H9 (cell line): ENCODE results near the gene KIF18A. TPM values are rescaled to one million over a fixed set of nuclear protein-coding genes. Genes with fewer than 3 reads are reported as not detected.

ENCODE experiments used
- DNase-seq: peaks from one replicate; pipeline ENCODE4 v3.0.0-alpha.2; 2017
- H2AFZ ChIP-seq: one replicate; pipeline ENCODE4 v1.6.1; 2013; ENCODE audit warnings: mild to moderate bottlenecking, low read length, control low read depth, moderate library complexity
- H2AK5ac ChIP-seq: 2 replicates; pipeline ENCODE4 v1.6.1; 2013; ENCODE audit warnings: low read length, control low read depth, mixed read lengths; ENCODE audit not compliant: insufficient read length
- H2BK120ac ChIP-seq: one replicate; pipeline ENCODE4 v1.6.1; 2013; ENCODE audit warnings: low read depth, mild to moderate bottlenecking, low read length, control low read depth, inconsistent platforms; ENCODE audit not compliant: poor library complexity, severe bottlenecking
- H2BK12ac ChIP-seq: 2 replicates; pipeline ENCODE4 v1.6.1; 2013; ENCODE audit warnings: low read length, control low read depth, mixed read lengths, low read depth; ENCODE audit not compliant: insufficient read length
- H2BK15ac ChIP-seq: 2 replicates; pipeline ENCODE4 v1.6.1; 2013; ENCODE audit warnings: low read depth, low read length, control low read depth
- H2BK20ac ChIP-seq: one replicate; pipeline ENCODE4 v1.6.1; 2013; ENCODE audit warnings: low read depth, mild to moderate bottlenecking, low read length, control low read depth, inconsistent platforms; ENCODE audit not compliant: poor library complexity, severe bottlenecking
- H2BK5ac ChIP-seq: 2 replicates; pipeline ENCODE4 v1.6.1; 2013; ENCODE audit warnings: low read length, control low read depth, mixed read lengths; ENCODE audit not compliant: insufficient read length
- H3K14ac ChIP-seq: 2 replicates; pipeline ENCODE4 v1.6.1; 2013; ENCODE audit warnings: low read length, control low read depth; ENCODE audit not compliant: insufficient read depth
- H3K18ac ChIP-seq: 2 replicates; pipeline ENCODE4 v1.6.1; 2013; ENCODE audit warnings: low read depth, mild to moderate bottlenecking, mixed read lengths, low read length, control low read depth; ENCODE audit not compliant: insufficient read length
- H3K23ac ChIP-seq: 2 replicates; pipeline ENCODE4 v1.6.1; 2013; ENCODE audit warnings: low read length, control low read depth, mixed read lengths, low read depth; ENCODE audit not compliant: insufficient read length
- H3K23me2 ChIP-seq: 2 replicates; pipeline ENCODE4 v1.6.1; 2013; ENCODE audit warnings: low read depth, mild to moderate bottlenecking, mixed read lengths, low read length, control low read depth; ENCODE audit not compliant: insufficient read length, poor library complexity, severe bottlenecking
- H3K27ac ChIP-seq: 2 replicates; pipeline ENCODE4 v1.5.1; 2013; ENCODE audit warnings: low read length, control low read depth, mixed read lengths, low read depth; ENCODE audit not compliant: insufficient read length
- H3K27me3 ChIP-seq: 2 replicates; pipeline ENCODE4 v1.6.1; 2013; ENCODE audit warnings: low read length, control low read depth, inconsistent platforms; ENCODE audit not compliant: insufficient read depth
- H3K4ac ChIP-seq: 2 replicates; pipeline ENCODE4 v1.6.1; 2013; ENCODE audit warnings: low read depth, mild to moderate bottlenecking, control low read depth, inconsistent platforms, low read length, moderate library complexity
- H3K4me1 ChIP-seq: 2 replicates; pipeline ENCODE4 v1.6.1; 2013; ENCODE audit warnings: low read length, control low read depth, inconsistent platforms; ENCODE audit not compliant: insufficient read depth
- H3K4me2 ChIP-seq: 2 replicates; pipeline ENCODE4 v1.6.1; 2013; ENCODE audit warnings: low read length, control low read depth, mixed read lengths; ENCODE audit not compliant: insufficient read length, insufficient read depth
- H3K56ac ChIP-seq: 2 replicates; pipeline ENCODE4 v1.6.1; 2013; ENCODE audit warnings: low read depth, mild to moderate bottlenecking, mixed read lengths, low read length, control low read depth; ENCODE audit not compliant: insufficient read length
- H3K79me1 ChIP-seq: 2 replicates; pipeline ENCODE4 v1.6.1; 2013; ENCODE audit warnings: low read depth, mild to moderate bottlenecking, moderate library complexity, low read length, control low read depth, inconsistent platforms; ENCODE audit not compliant: insufficient read depth, poor library complexity, severe bottlenecking
- H3K79me2 ChIP-seq: 2 replicates; pipeline ENCODE4 v1.6.1; 2013; ENCODE audit warnings: low read length, control low read depth, inconsistent platforms; ENCODE audit not compliant: insufficient read depth
- H3K9ac ChIP-seq: 2 replicates; pipeline ENCODE4 v1.6.1; 2013; ENCODE audit warnings: low read length, control low read depth, mixed read lengths; ENCODE audit not compliant: insufficient read length; ENCODE audit errors: extremely low read depth
- H3K9me3 ChIP-seq: one replicate; pipeline ENCODE4 v1.6.1; 2013; ENCODE audit warnings: low read depth, low read length, inconsistent platforms; ENCODE audit not compliant: control insufficient read depth
- H3T11ph ChIP-seq: one replicate; pipeline ENCODE4 v1.6.1; 2013; ENCODE audit warnings: mild to moderate bottlenecking, low read length, control low read depth, inconsistent platforms
- H4K20me1 ChIP-seq: one replicate; pipeline ENCODE4 v1.6.1; 2013; ENCODE audit not compliant: control insufficient read depth, insufficient read length, insufficient read depth
- H4K5ac ChIP-seq: 2 replicates; pipeline ENCODE4 v1.6.1; 2013; ENCODE audit warnings: low read depth, mild to moderate bottlenecking, mixed read lengths, low read length, control low read depth; ENCODE audit not compliant: insufficient read length
- H4K8ac ChIP-seq: replicated peaks from 2 replicates; pipeline ENCODE4 v1.6.1; 2013; ENCODE audit warnings: low read length, control low read depth, mixed read lengths, low read depth; ENCODE audit not compliant: insufficient read length
- H4K91ac ChIP-seq: 2 replicates; pipeline ENCODE4 v1.6.1; 2013; ENCODE audit warnings: low read depth, mild to moderate bottlenecking, moderate library complexity, mixed read lengths, low read length, control low read depth; ENCODE audit not compliant: insufficient read length
- H3K27ac Mint-ChIP-seq, 3 experiments: 2 replicates in 2 of 3; 3 replicates in 1 of 3; pipeline ENCODE4 v1.8.0; 2020 to 2021; ENCODE audit warnings: mixed read lengths in 3 of 3, mild to moderate bottlenecking in 1 of 3, moderate library complexity in 1 of 3
- H3K27me3 Mint-ChIP-seq: 2 replicates; pipeline ENCODE4 v1.8.0; 2021; ENCODE audit warnings: low read depth, mild to moderate bottlenecking, moderate library complexity, mixed read lengths
- H3K36me3 Mint-ChIP-seq, 3 experiments: 2 replicates in 2 of 3; 3 replicates in 1 of 3; pipeline ENCODE4 v1.8.0; 2020 to 2021; ENCODE audit warnings: low read depth in 3 of 3, mixed read lengths in 3 of 3; ENCODE audit not compliant: insufficient read depth in 1 of 3
- H3K4me1 Mint-ChIP-seq, 2 experiments: 2 replicates each; pipeline ENCODE4 v1.8.0; 2020; ENCODE audit warnings: mixed read lengths in 2 of 2
- H3K4me3 Mint-ChIP-seq, 2 experiments: 2 replicates in 1 of 2; 3 replicates in 1 of 2; pipeline ENCODE4 v1.8.0; 2020 to 2021; ENCODE audit warnings: mild to moderate bottlenecking in 2 of 2, mixed read lengths in 2 of 2, moderate library complexity in 1 of 2
- H3K9me3 Mint-ChIP-seq, 2 experiments: 2 replicates in 1 of 2; 3 replicates in 1 of 2; pipeline ENCODE4 v1.8.0; 2020; ENCODE audit warnings: mild to moderate bottlenecking in 2 of 2, mixed read lengths in 2 of 2, moderate library complexity in 1 of 2
- whole genome bisulfite sequencing: extraction: QIAGEN DNeasy Blood & Tissue Kit; methylation state at CpG from one replicate; pipeline ENCODE4 v1.1.7; 2013; ENCODE audit warnings: missing lambda C conversion rate, low lambda C conversion rate, mixed read lengths; ENCODE audit not compliant: insufficient read length; ENCODE audit errors: extremely low coverage; 5-methylcytosine and 5-hydroxymethylcytosine counted together
- total RNA-seq: library from RNA; stranded (reverse); gene quantifications from 2 replicates; pipeline ENCODE4 v1.2.1, GENCODE V29; 2021
- TF ChIP-seq, protein P1 (sequence below): fragments of 200-600 bp; sonication (generic); conservative IDR thresholded peaks from 3 replicates; pipeline ENCODE4 v1.8.0; 2021; ENCODE audit warnings: antibody characterized with exemption, mild to moderate bottlenecking

The KIF18A gene
- total RNA-seq, 1 experiment from 2014 or later = 25.9 TPM

DNA sequence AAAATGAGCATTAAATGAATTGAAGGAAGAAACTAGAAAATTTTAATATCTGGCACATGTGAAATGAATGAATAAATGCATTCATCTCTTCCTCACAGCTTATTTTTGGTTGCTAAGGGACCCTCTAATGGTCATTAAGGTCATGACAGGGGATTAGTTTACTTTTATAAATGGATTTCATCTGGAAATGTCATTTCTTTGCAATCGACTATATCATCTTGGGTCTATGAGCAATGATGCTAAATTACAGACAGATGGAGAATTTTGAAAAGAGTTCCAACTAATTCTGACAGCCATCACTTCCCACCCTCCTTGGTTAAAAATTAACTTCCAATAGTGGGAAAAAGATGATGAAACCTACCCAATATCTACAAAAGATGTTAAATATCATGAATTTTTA, 98.0 kb downstream of the KIF18A start:
- no CpG with 5 or more reads among the region's 1 CpG for WGBS
- no peak overlapping the region for H4K8ac ChIP-seq
- H2BK15ac ChIP-seq = no peak overlapping the region
- H3K27me3 ChIP-seq = no peaks in the 10 kb centered on the region
- no peak overlapping the region for H3K56ac ChIP-seq
- no peak overlapping the region for H3K27ac Mint-ChIP-seq
- H3K79me2 ChIP-seq = no peaks in the 10 kb centered on the region
- H3K9me3 ChIP-seq = no peaks in the 10 kb centered on the region
- H2AFZ ChIP-seq = no peak overlapping the region
- H3T11ph ChIP-seq = no peak overlapping the region
- H3K14ac ChIP-seq = no peak overlapping the region
- no peak overlapping the region for H2BK120ac ChIP-seq
- H3K9ac ChIP-seq = no peak overlapping the region
- H3K27me3 Mint-ChIP-seq = no peaks in the 10 kb centered on the region
- no peak overlapping the region for H3K23ac ChIP-seq
- no peaks in the 10 kb centered on the region for H3K4me1 ChIP-seq
- no peak overlapping the region for H2BK12ac ChIP-seq
- no peak overlapping the region for H2AK5ac ChIP-seq
- H3K4me3 Mint-ChIP-seq = no peak overlapping the region
- no peak overlapping the region for H3K27ac ChIP-seq
- no peaks in the 10 kb centered on the region for H3K9me3 Mint-ChIP-seq
- H4K91ac ChIP-seq = no peak overlapping the region
- TF ChIP-seq, protein P1, sequence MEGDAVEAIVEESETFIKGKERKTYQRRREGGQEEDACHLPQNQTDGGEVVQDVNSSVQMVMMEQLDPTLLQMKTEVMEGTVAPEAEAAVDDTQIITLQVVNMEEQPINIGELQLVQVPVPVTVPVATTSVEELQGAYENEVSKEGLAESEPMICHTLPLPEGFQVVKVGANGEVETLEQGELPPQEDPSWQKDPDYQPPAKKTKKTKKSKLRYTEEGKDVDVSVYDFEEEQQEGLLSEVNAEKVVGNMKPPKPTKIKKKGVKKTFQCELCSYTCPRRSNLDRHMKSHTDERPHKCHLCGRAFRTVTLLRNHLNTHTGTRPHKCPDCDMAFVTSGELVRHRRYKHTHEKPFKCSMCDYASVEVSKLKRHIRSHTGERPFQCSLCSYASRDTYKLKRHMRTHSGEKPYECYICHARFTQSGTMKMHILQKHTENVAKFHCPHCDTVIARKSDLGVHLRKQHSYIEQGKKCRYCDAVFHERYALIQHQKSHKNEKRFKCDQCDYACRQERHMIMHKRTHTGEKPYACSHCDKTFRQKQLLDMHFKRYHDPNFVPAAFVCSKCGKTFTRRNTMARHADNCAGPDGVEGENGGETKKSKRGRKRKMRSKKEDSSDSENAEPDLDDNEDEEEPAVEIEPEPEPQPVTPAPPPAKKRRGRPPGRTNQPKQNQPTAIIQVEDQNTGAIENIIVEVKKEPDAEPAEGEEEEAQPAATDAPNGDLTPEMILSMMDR = no peak
- H3K36me3 Mint-ChIP-seq = no peaks in the 10 kb centered on the region; a peak in 1 of 7 replicates
- H2BK5ac ChIP-seq = no peak overlapping the region
- H3K18ac ChIP-seq = no peak overlapping the region
- H3K4ac ChIP-seq = no peak overlapping the region
- H3K4me1 Mint-ChIP-seq = no peaks in the 10 kb centered on the region
- no peaks in the 10 kb centered on the region for H3K79me1 ChIP-seq
- H3K4me2 ChIP-seq = no peak overlapping the region
- no peak for DNase-seq
- H4K5ac ChIP-seq = no peak overlapping the region
- H4K20me1 ChIP-seq = no peaks in the 10 kb centered on the region
- no peak overlapping the region for H2BK20ac ChIP-seq
- H3K23me2 ChIP-seq = no peaks in the 10 kb centered on the region
